ENCODE measurements around the gene CCNT2.

DNA sequence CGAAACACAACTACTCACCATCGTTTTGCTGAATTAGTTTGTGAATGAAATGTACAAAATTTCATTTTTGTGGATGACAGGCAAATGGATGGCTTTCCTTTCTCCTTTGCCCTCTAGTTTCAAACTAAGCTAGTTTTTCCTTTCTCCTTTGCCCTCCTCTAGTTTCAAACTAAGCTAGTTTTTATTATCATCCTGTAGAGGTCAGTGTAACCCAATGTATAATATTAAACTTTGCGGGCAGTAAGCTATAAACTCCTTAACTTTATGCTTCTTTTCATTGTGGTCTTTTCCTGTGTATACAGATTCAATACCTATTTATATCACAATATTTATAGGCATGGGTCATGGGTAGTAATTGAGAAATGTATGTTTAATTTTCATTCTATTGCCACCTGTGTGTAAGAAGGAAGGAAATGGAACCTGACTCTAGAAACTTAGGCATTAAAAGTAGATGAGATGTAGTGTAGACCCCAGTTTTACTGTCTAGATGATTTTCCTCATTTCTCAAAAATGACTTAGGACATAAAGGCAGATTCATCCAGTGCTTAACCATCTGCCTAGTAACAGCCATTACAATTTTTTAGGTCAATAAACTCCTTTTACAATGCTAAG, 70.5 kb downstream of the CCNT2 start:
- TF ChIP-seq, protein P1, sequence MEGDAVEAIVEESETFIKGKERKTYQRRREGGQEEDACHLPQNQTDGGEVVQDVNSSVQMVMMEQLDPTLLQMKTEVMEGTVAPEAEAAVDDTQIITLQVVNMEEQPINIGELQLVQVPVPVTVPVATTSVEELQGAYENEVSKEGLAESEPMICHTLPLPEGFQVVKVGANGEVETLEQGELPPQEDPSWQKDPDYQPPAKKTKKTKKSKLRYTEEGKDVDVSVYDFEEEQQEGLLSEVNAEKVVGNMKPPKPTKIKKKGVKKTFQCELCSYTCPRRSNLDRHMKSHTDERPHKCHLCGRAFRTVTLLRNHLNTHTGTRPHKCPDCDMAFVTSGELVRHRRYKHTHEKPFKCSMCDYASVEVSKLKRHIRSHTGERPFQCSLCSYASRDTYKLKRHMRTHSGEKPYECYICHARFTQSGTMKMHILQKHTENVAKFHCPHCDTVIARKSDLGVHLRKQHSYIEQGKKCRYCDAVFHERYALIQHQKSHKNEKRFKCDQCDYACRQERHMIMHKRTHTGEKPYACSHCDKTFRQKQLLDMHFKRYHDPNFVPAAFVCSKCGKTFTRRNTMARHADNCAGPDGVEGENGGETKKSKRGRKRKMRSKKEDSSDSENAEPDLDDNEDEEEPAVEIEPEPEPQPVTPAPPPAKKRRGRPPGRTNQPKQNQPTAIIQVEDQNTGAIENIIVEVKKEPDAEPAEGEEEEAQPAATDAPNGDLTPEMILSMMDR (IDR thresholded peaks at IDR 0.05; ENCODE audit: low read depth, low read length), result peak; percentile 5
- no peak for TF ChIP-seq POLR2A (IDR thresholded peaks at IDR 0.05; ENCODE audit: extremely low read depth, insufficient read length)
- TF ChIP-seq, protein P2, sequence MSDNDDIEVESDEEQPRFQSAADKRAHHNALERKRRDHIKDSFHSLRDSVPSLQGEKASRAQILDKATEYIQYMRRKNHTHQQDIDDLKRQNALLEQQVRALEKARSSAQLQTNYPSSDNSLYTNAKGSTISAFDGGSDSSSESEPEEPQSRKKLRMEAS (IDR thresholded peaks at IDR 0.05; ENCODE audit: low read depth, low read length), result no peak
- TF ChIP-seq MYC (IDR thresholded peaks at IDR 0.05; ENCODE audit: low read depth, low read length), result no peak
